Pancreas (tissue), 10 donors: ENCODE measurements around the gene SEBOX. TPM values are rescaled to one million over a fixed set of nuclear protein-coding genes. Genes with fewer than 3 reads are reported as not detected.

Source experiments
- ATAC-seq, 4 donors: fragments of 200-7000 bp; cut with Tn5 transposase; one replicate each; pipeline versions ENCODE4 v1.8.0 to v1.9.1; 2020; ENCODE audit warnings: mild to moderate bottlenecking in 4 of 4, moderate library complexity in 4 of 4
- DNase-seq, 6 donors: peaks; one replicate each; pipeline ENCODE4 v3.0.0-alpha.2; 2020
- FAIRE-seq: peaks from 2 replicates; lab custom pipeline; 2012; peaks lifted over from hg19 to GRCh38; lab: Jason Lieb, UNC
- H3K27ac ChIP-seq, 4 donors: fragments of 200-600 bp; sonication (generic); 1 replicate in 3 of 4; 2 replicates in 1 of 4; pipeline versions ENCODE4 v1.5.0 to v1.8.0; 2020
- H3K27me3 ChIP-seq, 4 donors: fragments of 200-600 bp; one replicate each; pipeline ENCODE4 v1.8.0; 2021
- H3K36me3 ChIP-seq, 3 donors: fragments of 200-600 bp; sonication (generic) in 1 of 3; one replicate each; pipeline versions ENCODE4 v1.5.0 to v1.8.0; 2020 to 2021
- H3K4me1 ChIP-seq, 3 donors: fragments of 200-600 bp; one replicate each; pipeline ENCODE4 v1.8.0; 2021
- H3K4me3 ChIP-seq, 4 donors: fragments of 200-600 bp; sonication (generic) in 2 of 4; one replicate each; pipeline versions ENCODE4 v1.5.0 to v1.8.0; 2020 to 2021
- H3K9me3 ChIP-seq, 4 donors: fragments of 200-600 bp; one replicate each; pipeline ENCODE4 v1.8.0; 2021
- WGBS, 2 donors: extraction: QIAGEN DNeasy Blood & Tissue Kit; methylation state at CpG; one replicate each; pipeline ENCODE4 v1.1.7; 2013; 5-methylcytosine and 5-hydroxymethylcytosine counted together
- intact Hi-C, 3 donors: fragments of 100-400 bp; cut with DNase I; formaldehyde crosslinking; loops; one replicate each; pipeline versions ENCODE4 v1.11.1 to v1.14.2; 2022
- polyA plus RNA-seq, 2 donors: library from polyadenylated mRNA; stranded (reverse); fragments of 200-250 nt; gene quantifications; one replicate each; pipeline ENCODE4 v1.2.3, GENCODE V29; 2013
- total RNA-seq, 6 donors: library from RNA; stranded (reverse); fragmentation: NEBNext Ultra II Directional in 4 of 6; extraction: Animal tissue kit (Norgen Biotek cat#: 25700) in 4 of 6; gene quantifications; one replicate each; pipeline versions ENCODE4 v1.2.1 to v1.2.4, GENCODE V29; 2021 to 2023
- TF ChIP-seq, protein P1 (sequence below), 4 donors: fragments of 200-600 bp; sonication (generic) in 3 of 4; IDR thresholded peaks; one replicate each; pipeline versions ENCODE4 v1.5.0 to v1.8.0; 2021; ENCODE audit warnings: antibody characterized with exemption in 4 of 4
- donor health status: healthy with polysubstance abuse.
- donor health status: DM: no; HTN: no; CAD: no; lungs with moderate emphysema.
- donor health status: DM: no; HTN: no; CAD: no.
- donor health status: control.
- donor health status: control.
- donor health status: Bipolar disorder and iron deficiency.
- donor health status: DM: yes; HTN: yes; CAD: no.
- donor health status: DM: no; HTN: no; CAD: no.
- donor health status: DM: no; HTN: no; CAD: no.
- donor health status: DM: yes; HTN: yes; CAD: no.

SEBOX gene
- total and polyA plus RNA-seq, 8 donors = not detected

GRCh38 chr17:28338056-28338768 is 26.8 kb downstream of the SEBOX start:
- no peak for ATAC-seq
- Histone ChIP-seq H3K27ac (peak overlapping the region in 2 of 4 donors; percentile 4 to 30), H3K4me3 (no peak overlapping the region), H3K36me3 (peaks cover 7 to 34% (median 19%) of the 10 kb centered on the region in 3 donors), H3K4me1 (peaks cover 12 to 32% (median 31%) of the 10 kb centered on the region in 3 donors), H3K27me3 (no peaks in the 10 kb centered on the region), H3K9me3 (no peaks in the 10 kb centered on the region)
- intact Hi-C loops = no loop called here
- 54 to 61% methylated on average over 5 of the region's 5 CpGs for WGBS, 2 donors
- TF ChIP-seq, protein P1, sequence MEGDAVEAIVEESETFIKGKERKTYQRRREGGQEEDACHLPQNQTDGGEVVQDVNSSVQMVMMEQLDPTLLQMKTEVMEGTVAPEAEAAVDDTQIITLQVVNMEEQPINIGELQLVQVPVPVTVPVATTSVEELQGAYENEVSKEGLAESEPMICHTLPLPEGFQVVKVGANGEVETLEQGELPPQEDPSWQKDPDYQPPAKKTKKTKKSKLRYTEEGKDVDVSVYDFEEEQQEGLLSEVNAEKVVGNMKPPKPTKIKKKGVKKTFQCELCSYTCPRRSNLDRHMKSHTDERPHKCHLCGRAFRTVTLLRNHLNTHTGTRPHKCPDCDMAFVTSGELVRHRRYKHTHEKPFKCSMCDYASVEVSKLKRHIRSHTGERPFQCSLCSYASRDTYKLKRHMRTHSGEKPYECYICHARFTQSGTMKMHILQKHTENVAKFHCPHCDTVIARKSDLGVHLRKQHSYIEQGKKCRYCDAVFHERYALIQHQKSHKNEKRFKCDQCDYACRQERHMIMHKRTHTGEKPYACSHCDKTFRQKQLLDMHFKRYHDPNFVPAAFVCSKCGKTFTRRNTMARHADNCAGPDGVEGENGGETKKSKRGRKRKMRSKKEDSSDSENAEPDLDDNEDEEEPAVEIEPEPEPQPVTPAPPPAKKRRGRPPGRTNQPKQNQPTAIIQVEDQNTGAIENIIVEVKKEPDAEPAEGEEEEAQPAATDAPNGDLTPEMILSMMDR (IDR thresholded peaks at IDR 0.05) = no peak
- no peak for FAIRE-seq
- no peak for DNase-seq

GRCh38 chr17:28335959-28336871 is 28.8 kb downstream of the SEBOX start:
- TF ChIP-seq, protein P1 (IDR thresholded peaks at IDR 0.05) = no peak
- ATAC-seq (peak; percentile 44 to 63 (median 52)), FAIRE-seq (no peak), DNase-seq (peak in 4 of 6 donors; percentile 75 to 82 (median 78))
- H3K4me1 ChIP-seq = peaks cover 12 to 45% (median 35%) of the 10 kb centered on the region in 3 donors
- peaks cover 3 to 18% (median 7%) of the 10 kb centered on the region in 3 donors for H3K36me3 ChIP-seq
- intact Hi-C loops = no loop called here
- H3K27me3 ChIP-seq = no peaks in the 10 kb centered on the region
- peak overlapping the region; percentile 86 to 98 (median 97) for H3K27ac ChIP-seq
- H3K9me3 ChIP-seq = no peaks in the 10 kb centered on the region
- peak overlapping the region; percentile 63 to 94 (median 88) for H3K4me3 ChIP-seq
- WGBS, 2 donors = 2% methylated on average over 29 of the region's 29 CpGs

GRCh38 chr17:28335201-28335958 is 29.6 kb downstream of the SEBOX start, which contains the start of the genes IFT20 and TNFAIP1:
TSS of gene IFT20 (minus strand) at chr17:28335472. CDS start at chr17:28331985, 3,487 bp downstream.
TSS of gene TNFAIP1 (plus strand) at chr17:28335761. CDS start at chr17:28339522, 3,761 bp downstream.
- no peaks in the 10 kb centered on the region for H3K9me3 ChIP-seq
- H3K4me1 ChIP-seq = peaks cover 12 to 45% (median 35%) of the 10 kb centered on the region in 3 donors
- no peaks in the 10 kb centered on the region for H3K27me3 ChIP-seq
- H3K27ac ChIP-seq = peak within 1 kb of the TSS; percentile 86 to 98 (median 97)
- FAIRE-seq = peak; percentile 91
- TF ChIP-seq, protein P1 (IDR thresholded peaks at IDR 0.05) = no peak
- peak; percentile 87 to 92 (median 90) for ATAC-seq
- intact Hi-C loops = no loop called here
- peak within 1 kb of the TSS; percentile 63 to 94 (median 88) for H3K4me3 ChIP-seq
- H3K36me3 ChIP-seq = peaks cover 0 to 10% (median 0%) of the 10 kb centered on the region in 3 donors
- peak; percentile 94 to 100 (median 99) for DNase-seq
- WGBS, 2 donors = 0 to 1% methylated on average over 54 to 62 of the region's 62 CpGs

DNA sequence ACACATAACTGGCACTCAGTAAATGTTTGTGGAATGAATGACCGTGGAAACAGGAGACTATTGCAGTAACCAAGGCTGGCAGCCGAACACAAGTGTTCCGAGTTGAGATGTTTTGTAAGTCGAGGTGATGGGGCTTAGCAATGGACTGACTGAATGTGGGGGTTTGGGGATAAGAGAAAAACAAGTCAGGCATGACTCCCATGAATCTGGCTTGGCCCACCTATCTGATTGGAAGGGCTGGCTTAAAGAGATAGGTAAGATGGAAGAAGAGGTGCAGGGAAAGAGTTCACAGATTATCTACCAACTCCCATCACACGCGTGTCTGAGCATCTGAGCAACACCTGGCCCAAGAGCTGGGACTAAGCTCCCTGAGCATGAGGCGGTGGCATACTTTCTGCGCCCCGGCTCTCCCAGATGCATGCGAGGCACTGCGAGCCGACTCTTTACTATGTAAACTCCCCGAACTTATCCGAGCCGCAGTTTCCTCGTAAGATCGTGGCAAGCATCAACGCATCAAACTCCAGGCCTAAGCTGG is 30.3 kb downstream of the SEBOX start:
- peaks cover 0 to 4% (median 0%) of the 10 kb centered on the region in 3 donors for H3K36me3 ChIP-seq
- H3K4me1 ChIP-seq = peaks cover 12 to 45% (median 35%) of the 10 kb centered on the region in 3 donors
- DNase-seq (no peak), FAIRE-seq (no peak), ATAC-seq (peak in 1 of 4 donors; percentile 1)
- H3K4me3 ChIP-seq = peak overlapping the region; percentile 63 to 94 (median 84)
- 2 to 5% methylated on average over 18 of the region's 18 CpGs for WGBS, 2 donors
- no peaks in the 10 kb centered on the region for H3K9me3 ChIP-seq
- TF ChIP-seq, protein P1 (IDR thresholded peaks at IDR 0.05) = no peak
- H3K27me3 ChIP-seq = no peaks in the 10 kb centered on the region
- peak overlapping the region; percentile 82 to 98 (median 92) for H3K27ac ChIP-seq
- intact Hi-C loops = no loop called here
